ENCODE measurements around the gene IFFO2.

GRCh38 chr1:18881164-18881563 lies 75.3 kb downstream of the IFFO2 start:
- TF ChIP-seq CEBPB (IDR thresholded peaks at IDR 0.05), result no peak
- TF ChIP-seq CREB1 (IDR thresholded peaks at IDR 0.05; ENCODE audit: low read depth), result no peak
- TF ChIP-seq MAX (IDR thresholded peaks at IDR 0.05), result no peak
- TF ChIP-seq EP300 (IDR thresholded peaks at IDR 0.05; ENCODE audit: borderline replicate concordance), result no peak
- TF ChIP-seq TAF1 (IDR thresholded peaks at IDR 0.05; ENCODE audit: low read depth), result no peak
- TF ChIP-seq YY1 (IDR thresholded peaks at IDR 0.05; ENCODE audit: low read depth), result no peak
- TF ChIP-seq RAD21 (IDR thresholded peaks at IDR 0.05; ENCODE audit: low read depth), result no peak

Measured in Ishikawa (cell line).